IMR-90 (cell line): ENCODE results near the gene SPAG16. TPM values are rescaled to one million over a fixed set of nuclear protein-coding genes. Genes with fewer than 3 reads are reported as not detected.

ENCODE experiments used
- ATAC-seq: fragments of 200-7000 bp; cut with Tn5 transposase; 2 replicates; pipeline ENCODE4 v1.9.1; 2020; ENCODE audit warnings: low read depth, mild to moderate bottlenecking, moderate library complexity
- BruUV-seq: library from RNA; stranded (reverse); fragments of 400-500 nt; replicated peaks from 2 replicates; lab custom pipeline; 2021; lab: Mats Ljungman, UMichigan
- CTCF ChIA-PET: fragments of 300-600 bp; formaldehyde crosslinking; extraction: SDS; loops from one replicate; lab custom pipeline; 2021; ENCODE audit warnings: antibody characterized with exemption; lab: Yijun Ruan, JAX
- POLR2A ChIA-PET: fragments of 300-600 bp; sonication (Branson Sonifier 250); formaldehyde crosslinking; loops from one replicate; lab custom pipeline; 2022; ENCODE audit warnings: antibody characterized with exemption; ENCODE audit not compliant: unreplicated experiment; lab: Charles Lee
- DNase-seq: peaks from one replicate; pipeline ENCODE4 v3.0.0; 2013
- H2AFZ ChIP-seq: replicated peaks from 2 replicates; pipeline ENCODE3; 2013; ENCODE audit warnings: low read length, mild to moderate bottlenecking; ENCODE audit not compliant: poor library complexity
- H2AK5ac ChIP-seq: 2 replicates; pipeline ENCODE4 v1.6.1; 2013; ENCODE audit warnings: low read depth, low read length, inconsistent platforms
- H2AK9ac ChIP-seq: replicated peaks from 2 replicates; pipeline ENCODE3; 2013; ENCODE audit warnings: mild to moderate bottlenecking, low read depth, low read length, moderate library complexity; ENCODE audit not compliant: poor library complexity
- H2BK120ac ChIP-seq: 2 replicates; pipeline ENCODE4 v1.6.1; 2013; ENCODE audit warnings: low read depth, low read length, inconsistent platforms
- H2BK15ac ChIP-seq: 3 replicates; pipeline ENCODE4 v1.6.1; 2013; ENCODE audit warnings: low read depth, low read length, inconsistent platforms
- H2BK20ac ChIP-seq: 2 replicates; pipeline ENCODE4 v1.6.1; 2013; ENCODE audit warnings: low read depth, mild to moderate bottlenecking, inconsistent platforms, low read length, moderate library complexity
- H2BK5ac ChIP-seq: 2 replicates; pipeline ENCODE4 v1.6.1; 2013; ENCODE audit warnings: mild to moderate bottlenecking, low read depth, low read length, inconsistent platforms; ENCODE audit not compliant: poor library complexity, severe bottlenecking
- H3K14ac ChIP-seq: replicated peaks from 2 replicates; pipeline ENCODE4 v1.6.1; 2013; ENCODE audit warnings: low read depth, low read length, inconsistent platforms
- H3K18ac ChIP-seq: 2 replicates; pipeline ENCODE4 v1.6.1; 2013; ENCODE audit warnings: low read depth, low read length, control low read depth
- H3K23ac ChIP-seq: 2 replicates; pipeline ENCODE4 v1.6.1; 2013; ENCODE audit warnings: low read depth, low read length, inconsistent platforms
- H3K27ac ChIP-seq: 2 replicates; pipeline ENCODE4 v1.5.1; 2013; ENCODE audit warnings: mild to moderate bottlenecking, control low read depth, low read length; ENCODE audit not compliant: insufficient read depth
- H3K27me3 ChIP-seq: 2 replicates; pipeline ENCODE4 v1.6.1; 2013; ENCODE audit warnings: low read length; ENCODE audit not compliant: control insufficient read depth, insufficient read depth
- H3K36me3 ChIP-seq: 2 replicates; pipeline ENCODE4 v1.6.1; 2013; ENCODE audit warnings: low read length, mixed read lengths; ENCODE audit not compliant: control insufficient read depth, insufficient read depth
- H3K4ac ChIP-seq: 2 replicates; pipeline ENCODE4 v1.6.1; 2013; ENCODE audit warnings: low read depth, low read length, inconsistent platforms
- H3K4me1 ChIP-seq: 2 replicates; pipeline ENCODE4 v1.6.1; 2013; ENCODE audit warnings: low read length, mixed read lengths; ENCODE audit not compliant: control insufficient read depth, insufficient read depth
- H3K4me2 ChIP-seq: 2 replicates; pipeline ENCODE4 v1.6.1; 2013; ENCODE audit warnings: low read depth, mild to moderate bottlenecking, control low read depth, low read length, moderate library complexity
- H3K4me3 ChIP-seq: 2 replicates; pipeline ENCODE4 v1.5.1; 2013; ENCODE audit warnings: low read depth, mild to moderate bottlenecking, control low read depth, low read length, moderate library complexity; ENCODE audit not compliant: insufficient read depth
- H3K56ac ChIP-seq: 2 replicates; pipeline ENCODE4 v1.6.1; 2013; ENCODE audit warnings: low read length, inconsistent platforms; ENCODE audit not compliant: insufficient read depth; ENCODE audit errors: extremely low read depth
- H3K79me1 ChIP-seq, 2 experiments: 2 replicates each; pipeline ENCODE4 v1.6.1; 2013; ENCODE audit warnings: low read length in 2 of 2, inconsistent platforms in 1 of 2, low read depth in 1 of 2
- H3K9ac ChIP-seq: 2 replicates; pipeline ENCODE4 v1.6.1; 2013; ENCODE audit warnings: low read depth, low read length, control low read depth
- H3K9me1 ChIP-seq: 2 replicates; pipeline ENCODE4 v1.6.1; 2013; ENCODE audit warnings: low read length, inconsistent platforms; ENCODE audit not compliant: insufficient read depth
- H3K9me3 ChIP-seq: 2 replicates; pipeline ENCODE4 v1.6.1; 2013; ENCODE audit warnings: low read length; ENCODE audit not compliant: control insufficient read depth, insufficient read depth
- H4K20me1 ChIP-seq: 2 replicates; pipeline ENCODE4 v1.6.1; 2013; ENCODE audit warnings: low read length, inconsistent platforms; ENCODE audit not compliant: insufficient read depth
- H4K5ac ChIP-seq: 2 replicates; pipeline ENCODE4 v1.6.1; 2013; ENCODE audit warnings: mild to moderate bottlenecking, low read depth, low read length, control low read depth
- H4K8ac ChIP-seq, 2 experiments: 2 replicates each; pipeline ENCODE4 v1.6.1; 2013; ENCODE audit warnings: low read depth in 2 of 2, low read length in 2 of 2, control low read depth in 1 of 2, inconsistent platforms in 1 of 2
- H4K91ac ChIP-seq: 2 replicates; pipeline ENCODE4 v1.6.1; 2013; ENCODE audit warnings: low read depth, low read length, inconsistent platforms; ENCODE audit not compliant: insufficient read depth
- CEBPB ChIP-seq: IDR thresholded peaks from 2 replicates; pipeline ENCODE4 v1.6.1; 2012; ENCODE audit warnings: low read depth, low read length, improper control_type of control experiment
- MAFK ChIP-seq: IDR thresholded peaks from 2 replicates; pipeline ENCODE4 v1.6.1; 2012; ENCODE audit warnings: low read depth, low read length, improper control_type of control experiment
- MAZ ChIP-seq: IDR thresholded peaks from 2 replicates; pipeline ENCODE4 v1.6.1; 2012; ENCODE audit warnings: low read depth, mild to moderate bottlenecking, low read length, improper control_type of control experiment, moderate library complexity, borderline replicate concordance
- MXI1 ChIP-seq: IDR thresholded peaks from 2 replicates; pipeline ENCODE4 v1.6.1; 2012; ENCODE audit warnings: low read depth, mild to moderate bottlenecking, low read length, moderate library complexity, borderline replicate concordance
- NFE2L2 ChIP-seq: fragments of 150-350 bp; IDR thresholded peaks from 2 replicates; pipeline ENCODE4 v1.6.1; 2016; ENCODE audit warnings: low read depth, mild to moderate bottlenecking, low read length
- WGBS, 2 experiments: methylation state at CpG; one replicate each; pipeline versions ENCODE4 v1.1.5 to v1.1.7; 2013; ENCODE audit warnings: missing lambda C conversion rate in 2 of 2; ENCODE audit not compliant: insufficient read length in 1 of 2; ENCODE audit errors: extremely low coverage in 2 of 2; 5-methylcytosine and 5-hydroxymethylcytosine counted together
- dilution Hi-C: fragments of 300-500 bp; cut with HindIII; formaldehyde crosslinking; loops from one replicate; pipeline ENCODE4 v1.14.3; 2018; ENCODE audit warnings: low sequenced_read_pairs; ENCODE audit not compliant: unreplicated experiment
- in situ Hi-C: fragments of 300-500 bp; cut with MboI; formaldehyde crosslinking; loops from 3 replicates; pipeline ENCODE4 v1.14.3; 2019; ENCODE audit warnings: low sequenced_read_pairs, inconsistent platforms, mixed read lengths
- intact Hi-C: fragments of 100-400 bp; cut with micrococcal nuclease; formaldehyde crosslinking; loops from 2 replicates; pipeline ENCODE4 v1.10.0; 2022
- polyA plus RNA-seq, 3 experiments: library from polyadenylated mRNA; depleted of rRNA; stranded (reverse); fragments of >200 nt; gene quantifications; 2 replicates each; pipeline ENCODE4 v1.2.3, GENCODE V29; 2012; ENCODE audit warnings: low replicate concordance in 1 of 3
- total RNA-seq: library from RNA; depleted of rRNA; stranded (reverse); fragments of >200 nt; gene quantifications from 2 replicates; pipeline ENCODE4 v1.2.3, GENCODE V29; 2012
- TF ChIP-seq, protein P1 (sequence below): fragments of 150-350 bp; IDR thresholded peaks from 2 replicates; pipeline ENCODE4 v1.6.1; 2016; ENCODE audit warnings: low read depth, mild to moderate bottlenecking, low read length, moderate library complexity, borderline replicate concordance

The SPAG16 gene
- total and polyA plus RNA-seq, 2 of the 4 experiments (the other 2 are of a cell fraction): 7.3 to 13.5 TPM

DNA sequence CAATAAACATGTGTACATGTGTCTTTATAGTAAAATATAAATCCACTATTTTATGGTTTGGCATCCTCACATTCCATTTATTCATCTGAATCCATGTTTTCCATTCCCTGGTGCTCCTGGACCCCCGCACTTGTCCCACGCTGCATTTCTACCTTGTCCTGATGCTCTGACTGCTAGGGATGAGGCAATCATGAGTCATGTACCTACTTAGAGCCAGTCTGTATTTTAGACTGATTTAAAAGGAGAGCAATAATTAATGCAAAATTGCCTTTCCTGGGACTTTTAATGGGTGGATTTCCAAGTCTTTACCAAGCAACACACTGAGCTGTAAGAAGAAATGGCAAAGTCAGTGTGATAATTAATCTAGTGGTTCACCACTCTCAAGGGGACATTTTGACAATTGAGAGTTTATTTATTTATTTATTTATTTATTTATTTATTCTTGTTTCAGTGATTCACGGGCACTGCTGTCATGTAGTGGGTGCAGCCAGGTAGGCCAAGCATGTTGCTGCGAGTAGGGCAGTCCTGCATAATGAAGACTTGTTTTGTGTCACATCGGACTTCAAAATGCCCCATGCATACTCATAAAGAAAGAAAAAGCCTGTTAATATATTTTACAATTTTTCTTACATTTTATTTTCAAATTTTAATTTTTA is 707.3 kb downstream of the SPAG16 start:
- Histone ChIP-seq H3K79me1 (no peaks in the 10 kb centered on the region), H3K9me3 (no peaks in the 10 kb centered on the region), H3K27ac (no peak overlapping the region), H2BK15ac (no peak overlapping the region), H2BK5ac (no peak overlapping the region), H3K14ac (no peak overlapping the region), H3K4ac (no peak overlapping the region), H2AFZ (no peak overlapping the region), H2BK120ac (no peak overlapping the region), H4K5ac (no peak overlapping the region), H3K18ac (no peak overlapping the region), H3K56ac (no peak overlapping the region), H3K9me1 (no peaks in the 10 kb centered on the region), H2AK9ac (no peak overlapping the region), H3K4me1 (peaks cover 4% of the 10 kb centered on the region; the same call in 1 of the 2 replicates), H3K36me3 (no peaks in the 10 kb centered on the region), H3K23ac (no peak overlapping the region), H3K27me3 (no peaks in the 10 kb centered on the region), H4K8ac (no peak overlapping the region), H3K4me3 (no peak overlapping the region), H4K20me1 (no peaks in the 10 kb centered on the region), H4K91ac (no peak overlapping the region), H3K9ac (no peak overlapping the region), H2BK20ac (no peak overlapping the region), H2AK5ac (no peak overlapping the region), H3K4me2 (no peak overlapping the region)
- dilution Hi-C loops: no loop called here
- POLR2A ChIA-PET: no interaction called here
- BruUV-seq: no TSS peak
- WGBS, 2 experiments: no CpG with 5 or more reads among the region's 5 CpGs
- CTCF ChIA-PET: no interaction called here
- DNase-seq (peak; percentile 30), ATAC-seq (no peak)
- intact Hi-C loops: no loop called here
- in situ Hi-C loops: no loop called here
- TF ChIP-seq MXI1: no peak
- TF ChIP-seq MAZ: no peak
- no peak for TF ChIP-seq NFE2L2
- TF ChIP-seq MAFK: no peak
- TF ChIP-seq CEBPB: peak; percentile 68; the same call in 1 of the 2 replicates
- TF ChIP-seq, protein P1, sequence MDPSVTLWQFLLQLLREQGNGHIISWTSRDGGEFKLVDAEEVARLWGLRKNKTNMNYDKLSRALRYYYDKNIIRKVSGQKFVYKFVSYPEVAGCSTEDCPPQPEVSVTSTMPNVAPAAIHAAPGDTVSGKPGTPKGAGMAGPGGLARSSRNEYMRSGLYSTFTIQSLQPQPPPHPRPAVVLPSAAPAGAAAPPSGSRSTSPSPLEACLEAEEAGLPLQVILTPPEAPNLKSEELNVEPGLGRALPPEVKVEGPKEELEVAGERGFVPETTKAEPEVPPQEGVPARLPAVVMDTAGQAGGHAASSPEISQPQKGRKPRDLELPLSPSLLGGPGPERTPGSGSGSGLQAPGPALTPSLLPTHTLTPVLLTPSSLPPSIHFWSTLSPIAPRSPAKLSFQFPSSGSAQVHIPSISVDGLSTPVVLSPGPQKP: no peak
